Activated effector memory CD4-positive, alpha-beta T cell treated with anti-CD3 and anti-CD28 coated beads, Interleukin-2, amount 50 U/mL, for 16 hours (primary cell): ENCODE results near the gene C1QTNF6.
"Not testable (repeated sequence)": the region's sequence is repeated elsewhere in the genome, so short reads cannot be mapped to it uniquely, and the experiment has no call there.

Experiments
- DNase-seq: peaks from one replicate; pipeline ENCODE4 v3.0.0-alpha.2; 2020

C1QTNF6 gene

DNA sequence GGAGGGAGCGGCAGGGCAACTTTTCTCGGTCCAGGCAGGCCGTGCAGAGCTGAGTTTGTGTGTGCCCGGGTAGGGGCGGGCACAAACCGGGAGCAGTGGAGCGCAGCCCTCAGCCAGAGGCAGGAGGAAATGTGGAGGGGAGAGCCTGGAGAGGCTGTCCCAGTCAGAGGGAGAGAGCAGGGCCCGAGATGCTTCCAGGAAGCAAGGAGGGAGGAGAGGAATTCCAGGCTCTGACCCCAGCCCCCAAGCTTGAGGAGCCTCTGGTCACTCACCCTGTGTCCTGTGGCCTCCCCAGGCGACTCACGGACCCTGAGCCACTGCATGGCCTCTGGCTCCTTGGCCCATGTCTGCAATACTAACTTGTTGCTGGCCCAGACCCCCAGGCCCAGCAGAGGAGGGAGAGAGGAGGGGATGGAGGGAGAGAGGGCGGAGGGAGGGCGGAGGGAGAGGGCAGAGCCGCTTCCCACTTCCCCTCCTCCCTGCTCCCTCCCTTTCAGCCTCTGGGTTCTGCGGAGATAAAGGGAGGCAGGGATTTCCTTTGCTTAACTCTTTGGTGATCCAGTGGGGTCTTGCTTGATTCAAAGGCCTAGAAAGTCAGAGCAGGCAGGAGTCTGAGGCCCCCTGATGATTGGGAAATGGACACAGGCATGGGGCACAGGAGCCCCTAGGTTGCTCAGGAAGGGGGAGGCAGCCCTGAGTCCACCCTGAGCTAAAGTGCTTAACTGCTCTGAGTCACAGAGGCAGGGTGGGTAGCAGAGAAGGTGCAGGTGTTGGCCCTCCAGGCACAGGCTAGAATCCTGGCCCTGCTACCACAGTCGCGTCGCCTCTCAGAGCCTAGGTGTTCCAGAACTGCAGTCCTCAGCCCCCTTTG is at the start of gene C1QTNF6:
TSS of gene C1QTNF6 (minus strand) at position 357 of the 871 bp plus-strand sequence. CDS start at position 323, 34 bp downstream.
- DNase-seq, result no peak

DNA sequence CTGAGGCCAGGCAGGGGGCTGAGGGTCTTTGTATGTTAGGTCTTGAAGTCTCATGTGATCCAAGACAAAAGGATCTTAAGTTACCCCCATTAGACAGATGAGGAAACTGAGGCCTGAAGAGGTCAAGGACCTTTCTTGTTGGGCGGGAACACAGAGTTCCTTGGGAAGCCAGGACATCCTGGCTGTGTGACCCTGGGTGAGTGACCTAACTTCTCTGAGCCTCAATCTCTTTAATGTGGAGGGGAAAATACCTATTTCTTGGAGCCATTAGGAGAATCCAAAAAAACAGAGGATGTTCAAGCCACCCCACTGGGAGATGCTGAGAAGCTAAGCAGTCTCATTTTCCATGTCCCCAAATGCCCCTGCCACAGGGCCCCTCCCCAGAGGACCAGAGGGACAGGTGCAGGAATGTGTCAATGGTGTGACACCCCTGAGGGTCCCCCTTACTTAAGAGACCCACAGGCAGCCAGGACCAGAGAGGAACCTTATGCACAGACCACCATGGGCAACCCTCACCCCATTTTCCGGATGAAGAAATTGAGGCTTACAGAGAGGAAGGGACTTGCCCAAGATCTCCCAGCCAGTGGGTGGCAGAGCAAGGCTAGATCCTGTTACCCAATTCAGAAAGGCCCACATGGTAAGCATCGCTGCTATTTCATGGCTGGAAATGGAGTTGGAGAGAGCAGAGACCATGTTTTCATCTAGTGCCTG is 48.0 kb upstream of the C1QTNF6 start:
- DNase-seq, result peak; percentile 57

DNA sequence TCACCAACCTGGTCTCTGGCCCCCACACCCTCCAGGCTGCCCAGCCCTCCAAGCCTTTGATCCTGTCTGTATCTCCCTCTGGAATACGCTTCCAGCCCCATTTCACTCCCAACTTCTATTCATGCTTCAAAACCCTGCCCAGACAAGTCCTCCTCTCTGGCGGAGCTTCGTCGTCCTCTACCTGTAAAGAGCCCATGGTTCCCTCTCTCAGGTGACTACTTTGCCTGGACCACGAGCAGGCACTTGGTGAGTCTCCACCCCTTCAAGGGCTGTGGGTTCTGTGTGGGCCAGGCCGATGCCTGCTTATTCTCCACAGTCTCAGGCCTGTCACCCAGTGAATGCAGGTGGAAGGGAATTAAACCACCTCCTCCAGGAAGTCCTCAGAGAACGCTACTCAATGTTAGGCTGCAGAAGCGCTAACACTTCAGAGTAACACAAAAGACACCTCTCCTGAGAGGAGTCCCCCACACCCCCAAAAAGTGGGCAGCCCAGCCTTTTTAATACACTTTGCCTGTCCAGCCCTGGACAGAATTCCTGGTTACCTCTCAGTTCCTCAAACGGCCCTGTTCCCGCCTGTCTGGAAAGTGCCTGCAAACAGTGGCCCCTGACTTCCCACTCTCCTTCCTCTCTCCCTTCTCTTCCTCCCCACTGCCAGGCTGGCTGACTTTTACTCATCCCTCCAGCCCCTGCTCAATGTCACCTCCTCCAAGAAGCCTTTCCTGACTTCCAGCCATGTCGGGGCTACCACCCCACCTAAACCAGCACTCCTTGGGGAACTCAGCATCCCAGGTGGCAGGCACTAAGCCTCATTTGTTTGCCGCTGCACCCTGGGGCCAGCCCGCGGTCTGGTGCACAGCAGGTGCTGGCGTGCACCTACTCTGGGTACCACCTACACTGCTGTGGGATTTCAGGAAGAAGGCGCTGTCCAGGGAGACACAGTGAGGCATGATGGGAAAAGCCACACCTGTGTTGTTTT is 47.0 kb upstream of the C1QTNF6 start:
- peak; percentile 64 for DNase-seq

GRCh38 chr22:37233751-37234631 is 45.9 kb upstream of the C1QTNF6 start:
- peak; percentile 62 for DNase-seq

DNA sequence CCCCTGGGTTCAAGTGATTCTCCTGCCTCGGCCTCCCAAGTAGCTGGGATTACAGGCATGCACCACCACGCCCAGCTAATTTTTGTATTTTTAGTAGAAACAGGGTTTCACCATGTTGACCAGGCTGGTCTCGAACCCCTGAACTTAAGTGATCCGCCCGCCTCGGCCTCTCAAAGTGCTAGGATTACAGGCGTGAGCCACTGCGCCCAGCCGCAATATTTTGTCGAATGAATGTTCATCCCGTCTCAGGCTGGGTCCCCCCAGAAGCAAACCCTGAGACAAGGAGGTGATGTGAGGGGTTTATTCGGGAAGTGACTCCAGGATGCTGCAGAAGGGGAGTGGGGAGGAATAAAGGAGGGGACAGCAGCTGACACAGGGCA is 45.3 kb upstream of the C1QTNF6 start:
- not testable (repeated sequence) for DNase-seq

GRCh38 chr22:37232140-37232998 is 44.3 kb upstream of the C1QTNF6 start:
- DNase-seq, result peak; percentile 63

- DNase-seq, result peak; percentile 83
Measured at GRCh38 chr22:37231406-37232139, 43.5 kb upstream of the C1QTNF6 start.

DNA sequence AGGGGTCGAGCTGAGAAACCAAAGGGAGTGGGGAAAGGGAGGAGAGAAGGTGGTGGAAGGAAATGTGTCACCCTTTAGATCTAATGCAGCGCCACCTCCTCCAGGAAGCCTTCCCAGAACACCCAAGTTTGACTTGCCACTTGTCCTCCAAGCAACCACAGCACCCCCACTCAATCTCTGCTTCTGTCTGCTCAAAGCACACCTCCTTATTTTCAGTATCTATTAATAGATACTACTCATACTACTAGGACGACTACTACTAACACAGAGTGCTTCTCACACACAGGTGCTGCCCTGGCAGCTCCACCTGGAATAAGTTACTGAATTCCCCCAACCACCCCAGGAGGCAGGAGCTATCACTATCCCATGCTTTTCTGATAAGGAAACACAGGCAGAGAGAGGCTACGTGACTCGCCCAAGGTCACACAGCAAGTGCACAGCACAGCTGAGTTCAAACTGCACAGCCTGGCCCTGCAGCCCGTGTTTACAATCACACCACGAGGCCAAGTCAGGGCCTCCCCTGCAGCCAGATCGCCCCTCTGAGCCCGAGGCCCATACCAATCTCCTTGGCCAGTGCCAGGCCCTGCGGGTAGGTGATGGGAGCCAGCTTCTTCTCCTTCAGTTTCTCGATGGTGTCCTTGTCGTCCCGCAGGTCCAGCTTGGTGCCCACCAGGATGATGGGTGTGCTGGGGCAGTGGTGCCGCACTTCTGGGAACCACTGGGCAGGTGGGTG is 42.8 kb upstream of the C1QTNF6 start:
- DNase-seq, result peak; percentile 89

- DNase-seq, result peak; percentile 96
Measured at GRCh38 chr22:37229805-37230672, 42.0 kb upstream of the C1QTNF6 start.

GRCh38 chr22:37229012-37229804 is 41.2 kb upstream of the C1QTNF6 start:
- DNase-seq, result peak; percentile 74

DNA sequence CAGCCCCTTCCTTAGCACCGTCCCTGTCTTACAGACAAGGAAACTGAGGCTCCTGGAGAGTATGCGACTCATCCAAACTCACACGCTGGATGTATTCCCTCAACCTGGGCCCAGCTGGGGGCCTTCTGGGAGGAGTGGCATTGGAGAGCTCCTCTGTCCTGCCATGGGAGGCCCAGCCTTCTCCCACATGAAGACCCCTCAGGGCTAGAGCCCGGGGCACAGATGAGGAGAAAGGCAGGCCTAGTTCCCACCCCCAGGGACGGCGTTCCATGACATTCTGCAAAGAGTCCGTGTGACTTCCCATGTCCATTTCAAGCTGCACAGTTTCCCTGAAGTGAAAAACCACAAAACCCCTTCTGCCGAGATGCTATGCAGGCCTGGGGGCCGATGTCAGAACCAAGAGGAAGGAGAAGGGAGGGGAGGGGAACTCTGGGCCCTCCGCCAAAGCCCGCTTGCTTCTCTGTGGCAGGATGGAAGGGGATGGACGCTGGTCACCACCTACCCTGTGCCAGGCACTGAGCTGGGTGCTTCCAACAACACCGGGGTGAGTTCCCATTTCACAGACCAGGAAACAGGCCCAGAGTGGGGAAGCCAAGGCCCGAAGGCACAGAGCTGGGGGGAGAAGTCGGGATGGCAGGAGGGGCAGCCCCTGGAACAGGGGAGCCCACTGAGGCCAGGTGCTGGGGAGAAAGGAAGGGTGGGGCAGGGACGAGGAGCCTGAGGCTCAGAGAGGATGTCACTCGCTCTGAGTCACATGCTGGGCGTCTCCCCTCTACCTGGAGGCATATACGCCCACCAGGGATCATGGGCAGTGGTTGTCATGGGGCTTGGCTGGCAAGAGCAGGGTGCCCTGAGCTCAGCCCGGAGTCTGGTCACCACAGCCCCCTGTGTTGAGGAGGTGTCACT is 40.3 kb upstream of the C1QTNF6 start:
- DNase-seq, result peak; percentile 81

DNA sequence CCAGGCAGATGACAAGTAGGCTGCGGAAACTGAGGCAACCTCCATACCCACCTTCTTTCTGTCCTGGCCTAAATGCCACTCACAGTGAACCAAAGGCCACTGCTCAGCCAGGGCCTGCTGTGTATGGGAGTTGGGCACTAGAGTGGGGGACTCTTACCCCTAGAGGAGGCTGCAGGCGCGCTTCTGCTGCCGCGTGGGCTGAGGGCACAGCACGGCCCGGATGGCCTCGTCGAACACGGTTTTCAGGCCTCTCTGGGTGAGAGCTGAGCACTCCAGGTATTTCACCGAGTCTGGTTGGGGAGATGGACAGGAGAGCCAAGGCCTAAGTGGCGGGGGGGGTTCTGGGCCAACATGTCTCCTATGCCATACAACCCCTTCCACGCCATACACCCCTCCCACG is 38.5 kb upstream of the C1QTNF6 start:
- DNase-seq, result no peak

DNA sequence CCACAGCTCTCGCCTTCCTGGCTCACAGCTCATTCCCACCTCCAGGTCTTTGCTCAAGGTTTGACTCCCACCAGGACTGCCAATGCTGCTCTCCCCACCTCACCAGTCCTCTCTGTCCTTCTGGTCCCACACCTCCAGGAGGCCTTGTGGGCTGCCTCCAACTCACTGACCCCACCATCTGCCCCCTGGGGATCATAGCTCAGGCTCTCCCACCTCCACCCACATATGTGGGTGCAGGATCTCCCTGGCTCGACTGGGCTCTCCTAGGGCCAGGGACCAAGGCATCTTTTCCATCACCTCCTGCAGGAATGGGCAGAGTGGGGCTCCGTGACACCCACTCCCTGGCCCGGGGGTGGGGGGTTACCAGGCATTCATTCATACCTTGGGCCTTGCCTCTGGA is 38.0 kb upstream of the C1QTNF6 start:
- no peak for DNase-seq

- DNase-seq, result no peak
Measured at GRCh38 chr22:37225481-37225880, 37.4 kb upstream of the C1QTNF6 start.

DNA sequence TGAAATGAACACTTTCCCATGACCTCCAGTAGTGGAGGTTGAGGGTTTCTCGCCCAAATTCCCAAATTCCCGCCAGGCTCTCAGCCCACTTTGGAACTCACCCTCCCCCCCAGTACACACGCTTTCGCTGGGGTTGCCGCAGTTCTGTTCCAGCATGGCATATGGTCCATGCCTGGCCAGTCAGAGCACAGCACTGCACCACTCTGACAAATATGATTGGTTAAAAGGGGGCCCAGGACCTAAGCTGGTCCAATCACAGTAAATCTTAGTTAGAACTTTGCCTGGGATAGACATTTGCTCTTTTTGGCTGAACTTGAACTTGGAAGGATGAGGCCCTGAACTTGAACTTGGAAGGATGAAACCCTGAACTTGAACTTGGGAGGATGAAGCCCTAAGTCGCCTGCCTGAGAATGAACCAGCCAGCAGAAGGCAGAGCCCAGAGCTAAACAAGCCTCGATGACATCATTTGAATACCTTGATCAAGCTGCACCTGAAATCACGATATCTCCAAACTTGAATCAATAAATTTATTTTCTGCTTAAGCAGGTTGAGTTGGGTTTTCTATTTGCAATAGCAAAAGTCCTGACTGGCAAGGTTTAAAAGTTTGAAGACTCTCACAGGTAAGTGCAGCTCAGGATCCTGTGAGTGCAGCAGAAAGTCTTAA is 36.8 kb upstream of the C1QTNF6 start:
- no peak for DNase-seq
